ENCODE data around the gene SVIL. TPM values are rescaled to one million over a fixed set of nuclear protein-coding genes. Genes with fewer than 3 reads are reported as not detected.

SVIL gene
- total RNA-seq, 1 experiment from 2014 or later: 166 TPM

DNA sequence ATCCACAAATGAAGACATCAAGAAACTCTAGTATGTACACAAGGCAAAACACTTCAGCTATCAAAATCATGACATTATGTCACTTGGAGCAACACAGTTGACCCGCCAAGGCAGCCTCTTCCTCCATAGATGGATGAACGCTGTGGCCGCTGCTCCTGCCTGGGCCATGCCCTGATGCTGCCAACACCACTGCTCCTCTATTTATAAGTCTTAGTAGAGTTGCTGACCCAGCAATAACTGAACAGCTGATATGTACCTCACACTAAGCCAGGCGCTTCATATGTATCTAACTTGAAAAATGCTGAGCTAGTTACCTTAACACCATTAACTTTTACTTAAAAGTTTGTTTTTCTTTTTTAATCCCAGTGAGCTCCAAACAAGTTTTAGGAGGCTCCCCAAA is 214.0 kb downstream of the SVIL start:
- Histone ChIP-seq H3K9me2 (ENCODE audit: insufficient read depth) (no peaks in the 10 kb centered on the region), H3F3A (ENCODE audit: insufficient read depth, low read depth) (no peaks in the 10 kb centered on the region), H3K79me2 (ENCODE audit: low read depth) (no peaks in the 10 kb centered on the region), H4K20me1 (ENCODE audit: insufficient read depth) (no peaks in the 10 kb centered on the region), H3K27ac (no peak overlapping the region), H3K27me3 (ENCODE audit: insufficient read depth, low read depth) (no peaks in the 10 kb centered on the region), H3K4me3 (no peak overlapping the region), H3K36me3 (ENCODE audit: low read depth) (no peaks in the 10 kb centered on the region; the same call in 1 of the 2 replicates), H2AFZ (no peak overlapping the region), H3K4me2 (no peak overlapping the region), H3K9me3 (ENCODE audit: insufficient read depth, low read depth) (no peaks in the 10 kb centered on the region), H3K4me1 (replicated peaks; ENCODE audit: insufficient read depth) (no peaks in the 10 kb centered on the region)
- intact Hi-C loops (cut with micrococcal nuclease; ENCODE audit: unreplicated experiment): no loop called here
- ChIA-PET CTCF (interaction anchor here (0.6 kb wide), 1 partner anchor 258 kb away, joined by 4 read pairs; no protein-coding TSS in a partner anchor), POLR2A (ENCODE audit: unreplicated experiment) (no interaction called here)
- BruUV-seq (replicated peaks): no TSS peak
- TF ChIP-seq EZH2 (IDR thresholded peaks at IDR 0.05; ENCODE audit: low read depth): no peak
- TF ChIP-seq, protein P1, sequence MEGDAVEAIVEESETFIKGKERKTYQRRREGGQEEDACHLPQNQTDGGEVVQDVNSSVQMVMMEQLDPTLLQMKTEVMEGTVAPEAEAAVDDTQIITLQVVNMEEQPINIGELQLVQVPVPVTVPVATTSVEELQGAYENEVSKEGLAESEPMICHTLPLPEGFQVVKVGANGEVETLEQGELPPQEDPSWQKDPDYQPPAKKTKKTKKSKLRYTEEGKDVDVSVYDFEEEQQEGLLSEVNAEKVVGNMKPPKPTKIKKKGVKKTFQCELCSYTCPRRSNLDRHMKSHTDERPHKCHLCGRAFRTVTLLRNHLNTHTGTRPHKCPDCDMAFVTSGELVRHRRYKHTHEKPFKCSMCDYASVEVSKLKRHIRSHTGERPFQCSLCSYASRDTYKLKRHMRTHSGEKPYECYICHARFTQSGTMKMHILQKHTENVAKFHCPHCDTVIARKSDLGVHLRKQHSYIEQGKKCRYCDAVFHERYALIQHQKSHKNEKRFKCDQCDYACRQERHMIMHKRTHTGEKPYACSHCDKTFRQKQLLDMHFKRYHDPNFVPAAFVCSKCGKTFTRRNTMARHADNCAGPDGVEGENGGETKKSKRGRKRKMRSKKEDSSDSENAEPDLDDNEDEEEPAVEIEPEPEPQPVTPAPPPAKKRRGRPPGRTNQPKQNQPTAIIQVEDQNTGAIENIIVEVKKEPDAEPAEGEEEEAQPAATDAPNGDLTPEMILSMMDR (conservative IDR thresholded peaks at IDR 0.05): no peak
- DNase-seq: no peak

DNA sequence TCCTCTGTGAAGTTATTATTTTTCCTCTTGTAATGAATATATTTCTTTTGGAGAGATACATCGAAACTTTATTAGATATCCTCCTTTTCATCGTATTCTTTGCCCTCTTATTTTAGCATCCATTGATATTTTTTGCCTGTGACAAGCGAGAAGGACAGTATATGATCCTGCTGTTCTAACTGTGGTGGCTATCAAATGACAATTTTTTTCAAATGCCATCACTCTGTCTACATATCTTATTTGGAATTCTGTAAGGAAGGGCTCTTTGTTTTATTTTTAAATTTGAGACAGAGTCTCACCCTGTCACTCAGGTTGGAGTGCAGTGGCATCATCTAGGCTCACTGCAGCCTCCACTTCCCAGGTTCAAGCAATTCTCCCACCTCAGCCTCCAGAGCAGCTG is 217.4 kb downstream of the SVIL start:
- ChIA-PET CTCF (no interaction called here), POLR2A (ENCODE audit: unreplicated experiment) (no interaction called here)
- H3F3A ChIP-seq (ENCODE audit: insufficient read depth, low read depth): no peaks in the 10 kb centered on the region
- H3K4me1 ChIP-seq (replicated peaks; ENCODE audit: insufficient read depth): no peaks in the 10 kb centered on the region
- intact Hi-C loops (cut with micrococcal nuclease; ENCODE audit: unreplicated experiment): no loop called here
- H3K79me2 ChIP-seq (ENCODE audit: low read depth): 0 out of 2 replicates have a peak, but pooled peaks cover 3% of the 10 kb centered on the region
- no peaks in the 10 kb centered on the region for H3K9me3 ChIP-seq (ENCODE audit: insufficient read depth, low read depth)
- H3K27ac ChIP-seq: no peak overlapping the region
- no peak for DNase-seq
- no peak overlapping the region for H3K4me2 ChIP-seq
- H3K36me3 ChIP-seq (ENCODE audit: low read depth): no peaks in the 10 kb centered on the region; the same call in 1 of the 2 replicates
- no peak overlapping the region for H2AFZ ChIP-seq
- no TSS peak for BruUV-seq (replicated peaks)
- TF ChIP-seq EZH2 (IDR thresholded peaks at IDR 0.05; ENCODE audit: low read depth): no peak
- TF ChIP-seq, protein P1 (conservative IDR thresholded peaks at IDR 0.05): no peak
- H3K4me3 ChIP-seq: no peak overlapping the region
- H3K27me3 ChIP-seq (ENCODE audit: insufficient read depth, low read depth): no peaks in the 10 kb centered on the region
- no peaks in the 10 kb centered on the region for H4K20me1 ChIP-seq (ENCODE audit: insufficient read depth)
- H3K9me2 ChIP-seq (ENCODE audit: insufficient read depth): no peaks in the 10 kb centered on the region

DNA sequence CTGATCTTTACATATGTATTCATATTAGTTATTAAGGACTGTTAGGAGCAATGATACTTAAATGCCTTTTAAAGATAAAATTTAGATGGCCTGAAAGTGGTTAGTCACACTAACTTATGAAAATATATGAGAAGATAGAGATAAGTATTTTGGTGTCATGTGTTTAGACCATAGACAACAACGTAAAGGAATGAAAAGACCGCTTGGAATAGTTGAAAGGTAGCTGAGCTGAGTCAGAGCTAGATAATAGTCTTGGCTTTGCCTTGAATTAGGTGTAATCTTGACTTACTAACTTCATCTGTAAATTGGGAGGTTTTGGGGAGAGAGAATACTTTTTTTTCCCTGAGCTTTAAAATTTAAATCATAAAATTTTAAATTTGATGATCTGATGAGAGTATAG is 218.9 kb downstream of the SVIL start:
- Histone ChIP-seq H3K27me3 (ENCODE audit: insufficient read depth, low read depth) (no peaks in the 10 kb centered on the region), H3K36me3 (ENCODE audit: low read depth) (no peaks in the 10 kb centered on the region; the same call in 1 of the 2 replicates), H3K4me2 (no peak overlapping the region), H3K9me2 (ENCODE audit: insufficient read depth) (no peaks in the 10 kb centered on the region), H2AFZ (no peak overlapping the region), H4K20me1 (ENCODE audit: insufficient read depth) (no peaks in the 10 kb centered on the region), H3K4me3 (no peak overlapping the region), H3F3A (ENCODE audit: insufficient read depth, low read depth) (no peaks in the 10 kb centered on the region), H3K4me1 (replicated peaks; ENCODE audit: insufficient read depth) (no peaks in the 10 kb centered on the region), H3K79me2 (ENCODE audit: low read depth) (0 out of 2 replicates have a peak, but pooled peaks cover 11% of the 10 kb centered on the region), H3K9me3 (ENCODE audit: insufficient read depth, low read depth) (no peaks in the 10 kb centered on the region), H3K27ac (no peak overlapping the region)
- intact Hi-C loops (cut with micrococcal nuclease; ENCODE audit: unreplicated experiment): no loop called here
- ChIA-PET POLR2A (ENCODE audit: unreplicated experiment) (no interaction called here), CTCF (no interaction called here)
- TF ChIP-seq, protein P1 (conservative IDR thresholded peaks at IDR 0.05): no peak
- no peak for TF ChIP-seq EZH2 (IDR thresholded peaks at IDR 0.05; ENCODE audit: low read depth)
- no peak for DNase-seq
- no TSS peak for BruUV-seq (replicated peaks)
